CD8-positive, alpha-beta memory T cell (primary cell): ENCODE data around the gene IGFN1. TPM values are rescaled to one million over a fixed set of nuclear protein-coding genes. Genes with fewer than 3 reads are reported as not detected.

Experiments used
- CTCF ChIA-PET: fragments of 350-600 bp; sonication (Branson Sonifier 250); formaldehyde crosslinking; loops from one replicate; lab custom pipeline; 2021; ENCODE audit warnings: antibody characterized with exemption; lab: Charles Lee
- POLR2A ChIA-PET: fragments of 350-600 bp; sonication (Branson Sonifier 250); formaldehyde crosslinking; loops from one replicate; lab custom pipeline; 2021; ENCODE audit warnings: antibody characterized with exemption; lab: Charles Lee
- DNase-seq, 5 donors: peaks; one replicate each; pipeline versions ENCODE4 v3.0.0 to v3.0.0-alpha.2; 2020 to 2022; ENCODE audit warnings: mixed read lengths in 1 of 5
- H3K27ac ChIP-seq: one replicate; pipeline ENCODE4 v1.7.0; 2013; ENCODE audit warnings: low read depth, mild to moderate bottlenecking, low read length, moderate library complexity
- H3K27me3 ChIP-seq: 2 replicates; pipeline ENCODE4 v1.7.0; 2013; ENCODE audit warnings: low read length, mild to moderate bottlenecking; ENCODE audit not compliant: insufficient read depth, poor library complexity, severe bottlenecking
- H3K36me3 ChIP-seq: 2 replicates; pipeline ENCODE4 v1.7.0; 2013; ENCODE audit warnings: mild to moderate bottlenecking, low read length, moderate library complexity; ENCODE audit not compliant: insufficient read depth
- H3K4me1 ChIP-seq: 2 replicates; pipeline ENCODE4 v1.7.0; 2013; ENCODE audit warnings: mild to moderate bottlenecking, low read length, moderate library complexity; ENCODE audit not compliant: insufficient read depth
- H3K4me3 ChIP-seq: 2 replicates; pipeline ENCODE4 v1.7.0; 2013; ENCODE audit warnings: mild to moderate bottlenecking, low read length
- H3K9me3 ChIP-seq: 2 replicates; pipeline ENCODE4 v1.7.0; 2013; ENCODE audit warnings: mild to moderate bottlenecking, low read length
- H3K27ac Mint-ChIP-seq, 8 donors: one replicate each; pipeline ENCODE4 v1.8.0; 2020 to 2021; ENCODE audit warnings: mixed read lengths in 8 of 8, mild to moderate bottlenecking in 6 of 8, inconsistent platforms in 3 of 8, moderate library complexity in 3 of 8
- H3K27me3 Mint-ChIP-seq, 2 donors: one replicate each; pipeline ENCODE4 v1.8.0; 2020 to 2021; ENCODE audit warnings: mixed read lengths in 2 of 2, mild to moderate bottlenecking in 1 of 2, moderate library complexity in 1 of 2
- H3K36me3 Mint-ChIP-seq, 3 donors: one replicate each; pipeline ENCODE4 v1.8.0; 2020 to 2021; ENCODE audit warnings: mixed read lengths in 3 of 3, inconsistent platforms in 1 of 3, mild to moderate bottlenecking in 1 of 3
- H3K4me1 Mint-ChIP-seq, 3 donors: one replicate each; pipeline ENCODE4 v1.8.0; 2020 to 2021; ENCODE audit warnings: mixed read lengths in 3 of 3, inconsistent platforms in 1 of 3, mild to moderate bottlenecking in 1 of 3
- H3K4me3 Mint-ChIP-seq, 7 donors: one replicate each; pipeline ENCODE4 v1.8.0; 2020 to 2021; ENCODE audit warnings: mixed read lengths in 7 of 7, mild to moderate bottlenecking in 6 of 7, moderate library complexity in 4 of 7, inconsistent platforms in 2 of 7
- H3K9me3 Mint-ChIP-seq, 5 donors: one replicate each; pipeline ENCODE4 v1.8.0; 2020 to 2022; ENCODE audit warnings: mixed read lengths in 5 of 5, mild to moderate bottlenecking in 3 of 5, moderate library complexity in 2 of 5, inconsistent platforms in 1 of 5
- polyA plus RNA-seq: library from polyadenylated mRNA; unstranded; fragments of 300-500 nt; fragmentation: Illumina TruSeq; gene quantifications from one replicate; pipeline ENCODE4 v1.2.3, GENCODE V29; 2021
- total RNA-seq, 2 experiments: library from RNA; stranded (reverse); gene quantifications; one replicate each; pipeline ENCODE4 v1.2.3, GENCODE V29; 2021

IGFN1 gene
- total and polyA plus RNA-seq, 3 experiments from 2014 or later: not detected

DNA sequence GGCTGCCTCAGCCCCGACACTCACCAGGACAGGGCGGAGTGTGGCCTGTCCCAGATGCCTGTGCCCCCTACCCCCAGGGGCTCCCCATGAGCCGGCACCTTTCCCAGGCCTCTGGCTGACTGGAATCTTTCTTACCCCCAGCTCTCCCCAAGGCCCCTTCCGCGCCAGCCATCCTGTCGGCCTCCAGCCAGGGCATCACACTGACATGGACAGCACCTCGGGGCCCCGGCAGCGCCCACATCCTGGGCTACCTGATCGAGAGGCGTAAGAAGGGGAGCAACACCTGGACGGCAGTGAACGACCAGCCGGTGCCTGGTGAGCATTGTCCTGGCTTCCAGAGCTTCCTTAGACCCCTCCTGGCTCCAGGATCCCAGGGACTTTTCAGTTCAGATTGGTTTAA lies 26.5 kb downstream of the IGFN1 start:
- H3K27ac Mint-ChIP-seq: no peak overlapping the region
- ChIA-PET CTCF (no interaction called here), POLR2A (no interaction called here)
- H3K27me3 Mint-ChIP-seq: peaks cover 0 to 3% of the 10 kb centered on the region in 2 donors
- Histone ChIP-seq H3K27me3 (no peaks in the 10 kb centered on the region), H3K27ac (no peak overlapping the region), H3K4me1 (no peaks in the 10 kb centered on the region), H3K36me3 (no peaks in the 10 kb centered on the region), H3K9me3 (no peaks in the 10 kb centered on the region), H3K4me3 (no peak overlapping the region)
- no peaks in the 10 kb centered on the region for H3K9me3 Mint-ChIP-seq
- no peaks in the 10 kb centered on the region for H3K36me3 Mint-ChIP-seq
- DNase-seq: no peak
- H3K4me3 Mint-ChIP-seq: no peak overlapping the region
- H3K4me1 Mint-ChIP-seq: no peaks in the 10 kb centered on the region

DNA sequence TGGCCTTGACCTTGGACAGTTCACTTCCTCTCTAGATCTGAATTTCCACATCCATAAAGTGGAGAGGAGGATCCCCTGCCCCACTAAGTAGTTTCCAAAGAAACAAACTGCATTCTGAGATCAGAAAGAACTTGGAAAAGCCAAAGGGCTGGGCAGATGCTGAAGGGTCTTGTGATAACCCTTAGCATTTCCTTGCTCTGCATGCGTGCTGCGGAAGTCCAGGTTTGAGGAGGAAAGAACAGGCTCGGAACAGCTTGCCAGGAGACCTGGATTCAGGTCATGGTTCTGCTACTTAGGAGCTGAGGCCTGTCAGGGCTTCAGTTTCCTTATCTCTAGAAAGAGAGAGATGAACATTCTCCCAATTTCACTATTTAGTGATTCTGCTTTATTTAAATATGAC lies 27.2 kb downstream of the IGFN1 start:
- Mint-ChIP-seq H3K36me3 (no peaks in the 10 kb centered on the region), H3K4me1 (no peaks in the 10 kb centered on the region), H3K4me3 (no peak overlapping the region), H3K9me3 (no peaks in the 10 kb centered on the region), H3K27ac (peak overlapping the region in 1 of 8 donors; percentile 83), H3K27me3 (peaks cover 0 to 2% of the 10 kb centered on the region in 2 donors)
- Histone ChIP-seq H3K27me3 (no peaks in the 10 kb centered on the region), H3K27ac (no peak overlapping the region), H3K4me3 (no peak overlapping the region), H3K9me3 (no peaks in the 10 kb centered on the region), H3K36me3 (no peaks in the 10 kb centered on the region), H3K4me1 (no peaks in the 10 kb centered on the region)
- DNase-seq: no peak
- ChIA-PET CTCF (no interaction called here), POLR2A (no interaction called here)

DNA sequence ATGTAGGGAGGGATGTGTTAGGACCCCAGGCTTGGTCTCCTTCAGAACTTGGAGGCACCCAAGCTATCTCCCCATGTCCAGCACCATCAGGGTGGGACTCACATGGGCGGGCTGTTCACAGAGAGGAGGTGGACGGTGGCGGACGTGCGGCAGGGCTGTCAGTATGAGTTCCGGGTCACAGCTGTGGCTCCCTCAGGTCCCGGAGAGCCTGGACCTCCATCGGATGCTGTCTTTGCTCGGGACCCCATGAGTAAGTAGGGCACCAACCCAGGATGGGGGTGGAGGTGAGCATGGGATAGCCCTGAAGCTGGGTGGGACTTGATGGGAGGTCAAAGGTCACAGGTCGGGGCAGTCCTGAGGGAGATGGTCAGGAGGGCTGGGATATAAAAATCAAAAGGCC lies 27.8 kb downstream of the IGFN1 start:
- peak overlapping the region in 1 of 8 donors; percentile 83 for H3K27ac Mint-ChIP-seq
- Histone ChIP-seq H3K36me3 (no peaks in the 10 kb centered on the region), H3K4me3 (no peak overlapping the region), H3K9me3 (no peaks in the 10 kb centered on the region), H3K27ac (no peak overlapping the region), H3K27me3 (no peaks in the 10 kb centered on the region), H3K4me1 (no peaks in the 10 kb centered on the region)
- H3K27me3 Mint-ChIP-seq: no peaks in the 10 kb centered on the region
- DNase-seq: no peak
- no peaks in the 10 kb centered on the region for H3K36me3 Mint-ChIP-seq
- H3K4me3 Mint-ChIP-seq: no peak overlapping the region
- ChIA-PET CTCF (no interaction called here), POLR2A (no interaction called here)
- no peaks in the 10 kb centered on the region for H3K4me1 Mint-ChIP-seq
- H3K9me3 Mint-ChIP-seq: no peaks in the 10 kb centered on the region

DNA sequence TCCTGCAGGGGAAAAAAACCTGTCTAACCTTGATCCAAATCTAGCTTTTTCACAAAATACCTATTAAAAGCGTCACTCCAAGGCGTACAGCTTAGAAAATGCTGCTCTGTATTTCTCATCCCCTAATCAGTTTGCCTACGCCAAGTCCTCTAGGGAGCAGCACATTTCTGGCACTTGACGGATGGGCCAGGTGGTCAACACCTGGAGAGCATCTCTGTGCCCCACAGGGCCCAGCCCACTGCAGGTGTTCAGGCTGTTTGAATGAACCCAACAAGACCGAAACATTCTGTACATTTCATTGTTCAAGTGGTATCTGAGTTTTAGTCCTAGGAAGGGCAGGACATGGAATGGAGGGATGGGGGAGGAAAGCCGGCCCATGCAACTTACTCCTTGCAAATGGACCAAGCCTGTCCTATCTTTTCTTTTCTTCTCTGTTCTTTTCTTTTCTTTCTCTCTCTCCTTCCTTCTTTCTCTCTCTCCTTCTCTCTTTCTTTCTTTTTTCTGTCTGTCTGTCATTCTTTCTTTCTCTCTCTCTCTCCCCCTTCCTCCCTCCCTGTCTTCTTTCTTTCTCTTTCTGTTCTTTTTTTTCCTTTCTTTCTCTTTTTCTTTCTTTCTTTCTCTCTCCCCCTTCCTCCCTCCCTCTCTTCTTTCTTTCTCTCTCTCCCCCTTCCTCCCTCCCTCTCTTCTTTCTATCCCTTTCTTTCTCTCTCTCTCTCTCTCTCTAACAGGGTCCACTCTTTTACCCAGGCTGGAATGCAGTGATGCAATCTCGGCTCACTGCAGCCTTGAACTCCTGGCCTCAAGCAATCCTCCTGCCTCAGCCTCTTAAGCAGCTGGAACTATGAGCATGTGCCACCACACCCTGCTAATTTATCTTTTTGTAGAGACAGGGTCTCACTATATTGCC lies 29.1 kb downstream of the IGFN1 start:
- H3K4me3 ChIP-seq: no peak overlapping the region
- H3K9me3 ChIP-seq: no peaks in the 10 kb centered on the region
- no peaks in the 10 kb centered on the region for H3K9me3 Mint-ChIP-seq
- CTCF ChIA-PET: no interaction called here
- no peaks in the 10 kb centered on the region for H3K36me3 Mint-ChIP-seq
- peak overlapping the region in 1 of 8 donors; percentile 61 for H3K27ac Mint-ChIP-seq
- H3K27me3 ChIP-seq: no peaks in the 10 kb centered on the region
- H3K27me3 Mint-ChIP-seq: peaks cover 0 to 1% of the 10 kb centered on the region in 2 donors
- H3K27ac ChIP-seq: no peak overlapping the region
- DNase-seq: no peak
- H3K4me1 Mint-ChIP-seq: no peaks in the 10 kb centered on the region
- H3K4me1 ChIP-seq: no peaks in the 10 kb centered on the region
- no peaks in the 10 kb centered on the region for H3K36me3 ChIP-seq
- no peak overlapping the region for H3K4me3 Mint-ChIP-seq
- POLR2A ChIA-PET: no interaction called here

DNA sequence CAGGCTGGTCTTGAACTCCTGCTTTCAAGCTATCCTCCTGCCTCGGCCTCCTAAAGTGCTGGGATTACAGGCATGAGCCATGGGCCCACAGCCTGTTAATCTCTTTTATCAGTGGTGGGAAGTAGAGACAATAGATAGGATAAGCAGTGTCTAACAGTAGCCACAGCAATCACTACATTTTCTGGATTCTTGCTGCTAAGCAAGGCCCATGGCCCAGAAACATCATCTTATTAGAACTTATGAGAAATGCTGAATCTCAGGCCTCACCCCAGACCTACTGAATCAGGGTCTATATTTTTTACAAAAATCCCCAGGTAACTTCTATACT lies 29.7 kb downstream of the IGFN1 start:
- ChIA-PET CTCF (no interaction called here), POLR2A (no interaction called here)
- no peaks in the 10 kb centered on the region for H3K9me3 Mint-ChIP-seq
- no peaks in the 10 kb centered on the region for H3K4me1 Mint-ChIP-seq
- Histone ChIP-seq H3K27me3 (no peaks in the 10 kb centered on the region), H3K4me1 (no peaks in the 10 kb centered on the region), H3K4me3 (no peak overlapping the region), H3K27ac (no peak overlapping the region), H3K9me3 (no peaks in the 10 kb centered on the region), H3K36me3 (no peaks in the 10 kb centered on the region)
- no peak overlapping the region for H3K27ac Mint-ChIP-seq
- H3K36me3 Mint-ChIP-seq: no peaks in the 10 kb centered on the region
- no peak overlapping the region for H3K4me3 Mint-ChIP-seq
- H3K27me3 Mint-ChIP-seq: peaks cover 0 to 3% of the 10 kb centered on the region in 2 donors
- no peak for DNase-seq

DNA sequence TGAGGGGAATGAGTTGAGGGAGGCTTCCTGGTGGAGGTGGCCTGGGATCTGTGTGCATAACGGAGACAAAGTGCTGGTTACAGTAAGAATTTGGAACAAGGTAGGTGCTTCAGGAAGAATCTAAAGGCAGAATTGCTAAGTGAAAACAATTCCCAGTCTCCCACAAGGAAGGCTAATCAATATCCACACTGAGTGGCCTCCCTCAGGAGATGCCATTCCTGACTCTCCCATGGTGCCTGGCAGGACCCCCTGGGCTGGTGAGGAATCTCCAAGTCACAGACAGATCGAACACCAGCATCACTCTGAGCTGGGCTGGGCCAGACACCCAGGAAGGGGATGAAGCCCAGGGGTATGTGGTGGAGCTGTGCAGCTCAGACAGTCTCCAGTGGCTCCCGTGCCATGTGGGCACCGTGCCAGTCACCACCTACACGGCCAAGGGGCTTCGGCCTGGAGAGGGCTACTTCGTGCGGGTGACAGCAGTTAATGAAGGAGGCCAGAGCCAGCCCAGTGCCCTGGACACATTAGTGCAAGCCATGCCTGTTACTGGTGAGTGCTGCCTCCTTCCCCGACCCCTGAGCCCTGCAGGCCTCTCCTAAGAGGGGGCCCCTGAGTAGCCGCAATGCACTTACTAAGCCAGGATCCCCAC lies 30.7 kb downstream of the IGFN1 start:
- H3K4me3 ChIP-seq: no peak overlapping the region
- CTCF ChIA-PET: interaction anchor here (1.2 kb wide), 1 partner anchor 135 kb away, joined by 3 read pairs; no protein-coding TSS in a partner anchor
- no peak overlapping the region for H3K27ac ChIP-seq
- peak overlapping the region in 1 of 8 donors; percentile 2 for H3K27ac Mint-ChIP-seq
- no peaks in the 10 kb centered on the region for H3K9me3 ChIP-seq
- no peaks in the 10 kb centered on the region for H3K27me3 ChIP-seq
- H3K4me1 Mint-ChIP-seq: no peaks in the 10 kb centered on the region
- no peak overlapping the region for H3K4me3 Mint-ChIP-seq
- H3K27me3 Mint-ChIP-seq: peaks cover 3% of the 10 kb centered on the region in 2 donors
- no peak for DNase-seq
- no peaks in the 10 kb centered on the region for H3K36me3 Mint-ChIP-seq
- H3K36me3 ChIP-seq: no peaks in the 10 kb centered on the region
- H3K4me1 ChIP-seq: no peaks in the 10 kb centered on the region
- POLR2A ChIA-PET: no interaction called here
- no peaks in the 10 kb centered on the region for H3K9me3 Mint-ChIP-seq

DNA sequence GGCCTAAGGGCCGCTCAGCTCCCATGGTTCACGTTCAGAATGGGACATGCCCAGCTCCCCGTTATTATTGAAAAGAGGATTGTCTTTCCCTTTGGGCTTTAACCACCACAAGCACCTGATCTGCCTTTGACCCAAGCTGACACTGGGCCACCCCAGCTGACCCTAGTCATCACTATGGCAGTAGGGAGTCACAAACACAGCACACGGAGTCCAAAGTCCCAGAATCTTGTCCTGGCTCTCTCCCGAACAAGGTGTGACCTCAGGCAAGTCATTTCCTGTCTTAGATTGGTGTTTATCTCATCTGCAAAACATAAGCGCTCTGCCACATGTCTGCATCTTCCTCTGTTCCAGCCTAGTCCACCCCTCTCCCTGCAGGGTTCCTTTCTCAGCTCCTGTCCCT lies 31.5 kb downstream of the IGFN1 start:
- H3K27me3 Mint-ChIP-seq: peaks cover 3 to 9% of the 10 kb centered on the region in 2 donors
- Histone ChIP-seq H3K9me3 (no peaks in the 10 kb centered on the region), H3K27me3 (no peaks in the 10 kb centered on the region), H3K4me1 (no peaks in the 10 kb centered on the region), H3K4me3 (no peak overlapping the region), H3K36me3 (no peaks in the 10 kb centered on the region), H3K27ac (no peak overlapping the region)
- no peaks in the 10 kb centered on the region for H3K9me3 Mint-ChIP-seq
- no peak for DNase-seq
- no peak overlapping the region for H3K4me3 Mint-ChIP-seq
- ChIA-PET POLR2A (no interaction called here), CTCF (interaction anchor here (0.7 to 1.2 kb wide), 2 partner anchors 15 to 249 kb away, joined by 3 to 4 read pairs; no protein-coding TSS in a partner anchor)
- H3K27ac Mint-ChIP-seq: peak overlapping the region in 1 of 8 donors; percentile 42
- no peaks in the 10 kb centered on the region for H3K4me1 Mint-ChIP-seq
- no peaks in the 10 kb centered on the region for H3K36me3 Mint-ChIP-seq

DNA sequence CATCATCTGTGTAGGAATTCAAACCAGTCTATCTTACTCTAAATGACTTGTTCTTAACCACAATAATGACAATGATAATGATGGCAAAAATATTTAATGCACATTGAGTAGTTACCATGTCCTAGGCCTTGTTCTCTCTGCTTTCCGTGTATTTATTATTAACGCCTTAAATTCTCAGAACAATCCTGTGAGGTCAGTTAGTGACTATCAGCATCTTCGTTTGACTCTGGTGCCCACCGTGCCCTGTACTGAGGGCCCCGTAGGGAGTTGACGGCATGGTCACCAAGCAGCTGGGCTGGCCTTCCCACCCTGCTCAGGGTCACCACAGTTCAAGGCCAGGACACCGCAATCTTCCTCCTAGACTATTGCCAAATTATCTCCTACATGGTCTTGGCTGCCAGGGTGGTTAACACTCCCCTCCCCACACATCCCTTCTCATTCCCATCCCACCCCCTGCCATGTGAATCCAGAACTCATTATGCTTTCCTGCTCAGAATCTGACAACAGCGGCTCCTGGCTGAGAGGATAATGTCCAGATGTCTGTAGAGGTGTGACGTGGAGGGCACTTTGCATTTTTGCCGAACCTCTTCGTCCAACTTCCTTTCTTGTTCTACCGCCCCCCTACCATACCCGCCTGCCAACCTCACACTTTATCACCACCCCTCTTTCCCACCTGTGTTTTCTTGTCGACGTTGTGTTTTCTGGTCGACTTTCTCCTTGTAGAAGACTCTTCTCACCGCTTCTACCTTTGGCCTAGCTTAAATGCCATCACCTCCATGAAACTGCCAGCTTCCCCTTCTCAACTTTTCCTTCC lies 33.4 kb downstream of the IGFN1 start:
- H3K4me1 ChIP-seq: no peaks in the 10 kb centered on the region
- no peaks in the 10 kb centered on the region for H3K9me3 ChIP-seq
- peak overlapping the region in 1 of 8 donors; percentile 55 for H3K27ac Mint-ChIP-seq
- H3K27ac ChIP-seq: no peak overlapping the region
- no peak overlapping the region for H3K4me3 ChIP-seq
- peaks cover 8 to 25% of the 10 kb centered on the region in 2 donors for H3K27me3 Mint-ChIP-seq
- DNase-seq: no peak
- no peaks in the 10 kb centered on the region for H3K36me3 Mint-ChIP-seq
- CTCF ChIA-PET: no interaction called here
- no peaks in the 10 kb centered on the region for H3K36me3 ChIP-seq
- H3K27me3 ChIP-seq: peaks cover 4% of the 10 kb centered on the region
- no peak overlapping the region for H3K4me3 Mint-ChIP-seq
- no peaks in the 10 kb centered on the region for H3K4me1 Mint-ChIP-seq
- POLR2A ChIA-PET: no interaction called here
- H3K9me3 Mint-ChIP-seq: no peaks in the 10 kb centered on the region
